CD4-positive, alpha-beta T cell treated with Interleukin-4 for 1 hour (primary cell): ENCODE data around the gene TRIM10.
A peak's percentile ranks its signal among the peaks of the same experiment; 100 is the strongest.
"Not testable (repeated sequence)": the region's sequence is repeated elsewhere in the genome, so short reads cannot be mapped to it uniquely, and the experiment has no call there.

ENCODE experiments used
- DNase-seq, 2 donors: peaks; one replicate each; pipeline ENCODE4 v3.0.0-alpha.2; 2020 to 2022

The TRIM10 gene

GRCh38 chr6:30171677-30172471 lies 10.9 kb upstream of the TRIM10 start:
- no peak for DNase-seq

GRCh38 chr6:30169658-30170614 lies 8.9 kb upstream of the TRIM10 start:
- DNase-seq, result peak in 1 of 2 donors; percentile 54

- no peak for DNase-seq
These were observed 7.7 kb upstream of the TRIM10 start for GRCh38 chr6:30168741-30169140.

GRCh38 chr6:30167101-30167500 lies 6.1 kb upstream of the TRIM10 start:
- peak in 1 of 2 donors; percentile 23 for DNase-seq

GRCh38 chr6:30165238-30165637 lies 4.2 kb upstream of the TRIM10 start:
- not testable (repeated sequence) for DNase-seq

GRCh38 chr6:30164714-30165113 lies 3.7 kb upstream of the TRIM10 start:
- no peak for DNase-seq

GRCh38 chr6:30163918-30164654 lies 3.1 kb upstream of the TRIM10 start:
- DNase-seq, result no peak

GRCh38 chr6:30163090-30163917 lies 2.3 kb upstream of the TRIM10 start, which contains the start of gene TRIM15:
Gene TRIM15 (plus strand): TSS chr6:30163546. CDS start chr6:30163685, 139 bp downstream.
- peak in 1 of 2 donors; percentile 20 for DNase-seq

- no peak for DNase-seq
These were observed 1.5 kb upstream of the TRIM10 start for GRCh38 chr6:30162265-30163089.

- no peak for DNase-seq
These were observed 815 bp downstream of the TRIM10 start for GRCh38 chr6:30160008-30160784.

GRCh38 chr6:30158475-30159040 lies 2.5 kb downstream of the TRIM10 start:
- no peak for DNase-seq

- DNase-seq, result no peak
These were observed 3.0 kb downstream of the TRIM10 start for GRCh38 chr6:30157999-30158398.

- no peak for DNase-seq
These were observed 3.4 kb downstream of the TRIM10 start for GRCh38 chr6:30157581-30157980.

- no peak for DNase-seq
These were observed 4.2 kb downstream of the TRIM10 start for GRCh38 chr6:30156774-30157173.

- no peak for DNase-seq
These were observed 4.8 kb downstream of the TRIM10 start for GRCh38 chr6:30156262-30156599.

GRCh38 chr6:30155520-30156261 lies 5.3 kb downstream of the TRIM10 start:
- DNase-seq, result no peak

- DNase-seq, result no peak
These were observed 6.1 kb downstream of the TRIM10 start for GRCh38 chr6:30154709-30155519.

GRCh38 chr6:30154061-30154460 lies 7.0 kb downstream of the TRIM10 start:
- no peak for DNase-seq
